Skeletal muscle tissue (tissue), 4 donors: ENCODE data around the gene DPEP3. TPM values are rescaled to one million over a fixed set of nuclear protein-coding genes. Genes with fewer than 3 reads are reported as not detected.
A peak's percentile ranks its signal among the peaks of the same experiment; 100 is the strongest.

Experiments
- H3K27ac ChIP-seq: one replicate; pipeline ENCODE4 v1.7.0; 2013; ENCODE audit warnings: mild to moderate bottlenecking, low read depth, low read length, inconsistent platforms
- H3K27me3 ChIP-seq, 3 donors: one replicate each; pipeline ENCODE4 v1.7.0; 2013; ENCODE audit warnings: low read length in 3 of 3; ENCODE audit not compliant: control insufficient read depth in 3 of 3, insufficient read depth in 3 of 3
- H3K36me3 ChIP-seq, 3 donors: one replicate each; pipeline ENCODE4 v1.7.0; 2013; ENCODE audit warnings: low read length in 3 of 3; ENCODE audit not compliant: control insufficient read depth in 3 of 3, insufficient read depth in 3 of 3
- H3K4me1 ChIP-seq, 3 donors: one replicate each; pipeline ENCODE4 v1.7.0; 2013; ENCODE audit warnings: low read length in 3 of 3, mild to moderate bottlenecking in 3 of 3; ENCODE audit not compliant: control insufficient read depth in 3 of 3, insufficient read depth in 3 of 3
- H3K4me3 ChIP-seq, 3 donors: one replicate each; pipeline ENCODE4 v1.7.0; 2013; ENCODE audit warnings: low read length in 3 of 3
- H3K9ac ChIP-seq, 3 donors: one replicate each; pipeline ENCODE4 v1.7.0; 2013; ENCODE audit warnings: low read length in 3 of 3, mild to moderate bottlenecking in 3 of 3, moderate library complexity in 2 of 3, low read depth in 1 of 3
- H3K9me3 ChIP-seq, 3 donors: one replicate each; pipeline ENCODE4 v1.7.0; 2013; ENCODE audit warnings: low read length in 3 of 3; ENCODE audit not compliant: control insufficient read depth in 3 of 3
- total RNA-seq: library from RNA; depleted of rRNA; stranded (reverse); fragments of >200 nt; gene quantifications from one replicate; pipeline ENCODE4 v1.2.3, GENCODE V29; 2014
- donor health status: Osteomylitis.

The DPEP3 gene
- total RNA-seq, 1 donor from 2014 or later = not detected

GRCh38 chr16:67961551-67961957 is 18.7 kb downstream of the DPEP3 start:
- peaks cover 32 to 51% (median 50%) of the 10 kb centered on the region in 3 donors for H3K36me3 ChIP-seq

GRCh38 chr16:67959536-67960329 is 20.6 kb downstream of the DPEP3 start:
- H3K4me3 ChIP-seq = peak overlapping the region in 1 of 3 donors; percentile 41
- H3K27ac ChIP-seq = peak overlapping the region; percentile 68
- peaks cover 41 to 60% (median 56%) of the 10 kb centered on the region in 3 donors for H3K36me3 ChIP-seq
- peak overlapping the region in 1 of 3 donors; percentile 71 for H3K9ac ChIP-seq
- no peaks in the 10 kb centered on the region for H3K27me3 ChIP-seq
- no peaks in the 10 kb centered on the region for H3K9me3 ChIP-seq
- H3K4me1 ChIP-seq = peaks cover 66 to 69% (median 67%) of the 10 kb centered on the region in 3 donors

More at GRCh38 chr16:67961551-67961957, 18.7 kb downstream of the DPEP3 start:
- Histone ChIP-seq H3K9me3 (no peaks in the 10 kb centered on the region), H3K27me3 (no peaks in the 10 kb centered on the region), H3K27ac (peak overlapping the region; percentile 10), H3K4me1 (peaks cover 83 to 85% (median 83%) of the 10 kb centered on the region in 3 donors), H3K4me3 (peak overlapping the region in 1 of 3 donors; percentile 22), H3K9ac (peak overlapping the region in 2 of 3 donors; percentile 35 to 71)

GRCh38 chr16:67957622-67958021 is 22.7 kb downstream of the DPEP3 start:
- Histone ChIP-seq H3K9ac (no peak overlapping the region), H3K36me3 (peaks cover 52 to 66% (median 61%) of the 10 kb centered on the region in 3 donors), H3K9me3 (no peaks in the 10 kb centered on the region), H3K27me3 (no peaks in the 10 kb centered on the region), H3K4me1 (peaks cover 52 to 56% (median 53%) of the 10 kb centered on the region in 3 donors), H3K27ac (no peak overlapping the region), H3K4me3 (no peak overlapping the region)

- Histone ChIP-seq H3K27me3 (no peaks in the 10 kb centered on the region), H3K4me3 (no peak overlapping the region), H3K27ac (no peak overlapping the region), H3K9ac (peak overlapping the region; percentile 8 to 54 (median 25)), H3K36me3 (peaks cover 55 to 65% (median 58%) of the 10 kb centered on the region in 3 donors), H3K9me3 (no peaks in the 10 kb centered on the region), H3K4me1 (peaks cover 34 to 37% (median 35%) of the 10 kb centered on the region in 3 donors)
Measured at GRCh38 chr16:67954421-67955196, 25.7 kb downstream of the DPEP3 start.

GRCh38 chr16:67953641-67954375 is 26.5 kb downstream of the DPEP3 start:
- peaks cover 59 to 66% (median 61%) of the 10 kb centered on the region in 3 donors for H3K36me3 ChIP-seq
- no peaks in the 10 kb centered on the region for H3K27me3 ChIP-seq
- peaks cover 26 to 29% (median 27%) of the 10 kb centered on the region in 3 donors for H3K4me1 ChIP-seq
- no peak overlapping the region for H3K27ac ChIP-seq
- no peaks in the 10 kb centered on the region for H3K9me3 ChIP-seq
- H3K9ac ChIP-seq = peak overlapping the region in 1 of 3 donors; percentile 33
- H3K4me3 ChIP-seq = no peak overlapping the region

- H3K9ac ChIP-seq = peak overlapping the region in 1 of 3 donors; percentile 64
- peaks cover 19 to 24% (median 23%) of the 10 kb centered on the region in 3 donors for H3K4me1 ChIP-seq
- no peaks in the 10 kb centered on the region for H3K27me3 ChIP-seq
- H3K9me3 ChIP-seq = no peaks in the 10 kb centered on the region
- H3K36me3 ChIP-seq = peaks cover 71 to 78% (median 76%) of the 10 kb centered on the region in 3 donors
- H3K27ac ChIP-seq = peak overlapping the region; percentile 16
- no peak overlapping the region for H3K4me3 ChIP-seq
Measured at GRCh38 chr16:67951485-67951884, 28.8 kb downstream of the DPEP3 start.

- H3K9ac ChIP-seq = no peak overlapping the region
- H3K27me3 ChIP-seq = no peaks in the 10 kb centered on the region
- no peak overlapping the region for H3K27ac ChIP-seq
- no peak overlapping the region for H3K4me3 ChIP-seq
- H3K4me1 ChIP-seq = peaks cover 20 to 31% (median 31%) of the 10 kb centered on the region in 3 donors
- peaks cover 82 to 84% (median 83%) of the 10 kb centered on the region in 3 donors for H3K36me3 ChIP-seq
- H3K9me3 ChIP-seq = no peaks in the 10 kb centered on the region
Measured at GRCh38 chr16:67950335-67950843, 29.9 kb downstream of the DPEP3 start.

- Histone ChIP-seq H3K27me3 (no peaks in the 10 kb centered on the region), H3K4me3 (no peak overlapping the region), H3K9ac (no peak overlapping the region), H3K36me3 (peaks cover 83 to 87% (median 85%) of the 10 kb centered on the region in 3 donors), H3K27ac (no peak overlapping the region), H3K9me3 (no peaks in the 10 kb centered on the region), H3K4me1 (peaks cover 25 to 35% (median 35%) of the 10 kb centered on the region in 3 donors)
Measured at GRCh38 chr16:67949645-67950044, 30.7 kb downstream of the DPEP3 start.

- H3K4me1 ChIP-seq = peaks cover 29 to 44% (median 44%) of the 10 kb centered on the region in 3 donors
- no peak overlapping the region for H3K9ac ChIP-seq
- no peak overlapping the region for H3K4me3 ChIP-seq
- peaks cover 75 to 88% (median 76%) of the 10 kb centered on the region in 3 donors for H3K36me3 ChIP-seq
- no peaks in the 10 kb centered on the region for H3K27me3 ChIP-seq
- H3K27ac ChIP-seq = no peak overlapping the region
- no peaks in the 10 kb centered on the region for H3K9me3 ChIP-seq
Measured at GRCh38 chr16:67948015-67948414, 32.3 kb downstream of the DPEP3 start.
